Measurements from ENCODE around the gene ADI1.
A peak's percentile ranks its signal among the peaks of the same experiment; 100 is the strongest.

The ADI1 gene

GRCh38 chr2:3543023-3543683 lies 23.8 kb upstream of the ADI1 start:
- no peaks in the 10 kb centered on the region for H3K9me3 ChIP-seq (ENCODE audit: control insufficient read depth in 2 of 2, low read length in 2 of 2)
- no peaks in the 10 kb centered on the region for H3K27me3 ChIP-seq (ENCODE audit: control insufficient read depth in 2 of 2, insufficient read depth in 2 of 2, low read length in 2 of 2)
- no peak overlapping the region for H3K9ac ChIP-seq (ENCODE audit: low read depth in 1 of 2, low read length in 2 of 2)
- H3K27ac ChIP-seq (ENCODE audit: low read depth in 2 of 2, low read length in 2 of 2), result no peak overlapping the region
- H3K4me1 ChIP-seq (ENCODE audit: control insufficient read depth in 2 of 2, insufficient read depth in 2 of 2, low read length in 2 of 2), result no peaks in the 10 kb centered on the region
- no peak overlapping the region for H3K4me3 ChIP-seq (ENCODE audit: low read length in 2 of 2)
- peaks cover 59 to 70% of the 10 kb centered on the region in 2 donors for H3K36me3 ChIP-seq (ENCODE audit: control insufficient read depth in 2 of 2, insufficient read depth in 2 of 2, low read length in 2 of 2)

- no peak overlapping the region for H3K27ac ChIP-seq (ENCODE audit: low read depth in 2 of 2, low read length in 2 of 2)
- H3K4me1 ChIP-seq (ENCODE audit: control insufficient read depth in 2 of 2, insufficient read depth in 2 of 2, low read length in 2 of 2), result no peaks in the 10 kb centered on the region
- no peak overlapping the region for H3K4me3 ChIP-seq (ENCODE audit: low read length in 2 of 2)
- H3K27me3 ChIP-seq (ENCODE audit: control insufficient read depth in 2 of 2, insufficient read depth in 2 of 2, low read length in 2 of 2), result no peaks in the 10 kb centered on the region
- H3K36me3 ChIP-seq (ENCODE audit: control insufficient read depth in 2 of 2, insufficient read depth in 2 of 2, low read length in 2 of 2), result peaks cover 52 to 63% of the 10 kb centered on the region in 2 donors
- no peaks in the 10 kb centered on the region for H3K9me3 ChIP-seq (ENCODE audit: control insufficient read depth in 2 of 2, low read length in 2 of 2)
- no peak overlapping the region for H3K9ac ChIP-seq (ENCODE audit: low read depth in 1 of 2, low read length in 2 of 2)
These were observed 22.8 kb upstream of the ADI1 start for GRCh38 chr2:3542107-3542506.

- Histone ChIP-seq H3K9me3 (ENCODE audit: control insufficient read depth in 2 of 2, low read length in 2 of 2) (no peaks in the 10 kb centered on the region), H3K9ac (ENCODE audit: low read depth in 1 of 2, low read length in 2 of 2) (no peak overlapping the region), H3K36me3 (ENCODE audit: control insufficient read depth in 2 of 2, insufficient read depth in 2 of 2, low read length in 2 of 2) (peaks cover 32 to 43% of the 10 kb centered on the region in 2 donors), H3K4me3 (ENCODE audit: low read length in 2 of 2) (no peak overlapping the region), H3K27ac (ENCODE audit: low read depth in 2 of 2, low read length in 2 of 2) (no peak overlapping the region), H3K27me3 (ENCODE audit: control insufficient read depth in 2 of 2, insufficient read depth in 2 of 2, low read length in 2 of 2) (no peaks in the 10 kb centered on the region), H3K4me1 (ENCODE audit: control insufficient read depth in 2 of 2, insufficient read depth in 2 of 2, low read length in 2 of 2) (peaks cover 4 to 11% of the 10 kb centered on the region in 2 donors)
These were observed 20.5 kb upstream of the ADI1 start for GRCh38 chr2:3539836-3540235.

GRCh38 chr2:3536682-3537632 lies 17.6 kb upstream of the ADI1 start:
- peak overlapping the region; percentile 78 to 84 for H3K27ac ChIP-seq (ENCODE audit: low read depth in 2 of 2, low read length in 2 of 2)
- H3K4me1 ChIP-seq (ENCODE audit: control insufficient read depth in 2 of 2, insufficient read depth in 2 of 2, low read length in 2 of 2), result peaks cover 4 to 11% of the 10 kb centered on the region in 2 donors
- no peaks in the 10 kb centered on the region for H3K9me3 ChIP-seq (ENCODE audit: control insufficient read depth in 2 of 2, low read length in 2 of 2)
- H3K4me3 ChIP-seq (ENCODE audit: low read length in 2 of 2), result peak overlapping the region; percentile 22 to 69
- peaks cover 8 to 19% of the 10 kb centered on the region in 2 donors for H3K36me3 ChIP-seq (ENCODE audit: control insufficient read depth in 2 of 2, insufficient read depth in 2 of 2, low read length in 2 of 2)
- H3K9ac ChIP-seq (ENCODE audit: low read depth in 1 of 2, low read length in 2 of 2), result peak overlapping the region; percentile 60 to 76
- no peaks in the 10 kb centered on the region for H3K27me3 ChIP-seq (ENCODE audit: control insufficient read depth in 2 of 2, insufficient read depth in 2 of 2, low read length in 2 of 2)

- Histone ChIP-seq H3K4me1 (ENCODE audit: control insufficient read depth in 2 of 2, insufficient read depth in 2 of 2, low read length in 2 of 2) (peaks cover 4 to 11% of the 10 kb centered on the region in 2 donors), H3K9me3 (ENCODE audit: control insufficient read depth in 2 of 2, low read length in 2 of 2) (no peaks in the 10 kb centered on the region), H3K27ac (ENCODE audit: low read depth in 2 of 2, low read length in 2 of 2) (peak overlapping the region; percentile 78 to 84), H3K4me3 (ENCODE audit: low read length in 2 of 2) (peak overlapping the region; percentile 38 to 69), H3K36me3 (ENCODE audit: control insufficient read depth in 2 of 2, insufficient read depth in 2 of 2, low read length in 2 of 2) (peaks cover 3 to 12% of the 10 kb centered on the region in 2 donors), H3K27me3 (ENCODE audit: control insufficient read depth in 2 of 2, insufficient read depth in 2 of 2, low read length in 2 of 2) (no peaks in the 10 kb centered on the region), H3K9ac (ENCODE audit: low read depth in 1 of 2, low read length in 2 of 2) (peak overlapping the region; percentile 60 to 76)
These were observed 16.7 kb upstream of the ADI1 start for GRCh38 chr2:3535794-3536681.

- Histone ChIP-seq H3K4me3 (ENCODE audit: low read length in 2 of 2) (peak overlapping the region; percentile 38 to 69), H3K27me3 (ENCODE audit: control insufficient read depth in 2 of 2, insufficient read depth in 2 of 2, low read length in 2 of 2) (no peaks in the 10 kb centered on the region), H3K9ac (ENCODE audit: low read depth in 1 of 2, low read length in 2 of 2) (peak overlapping the region; percentile 60), H3K4me1 (ENCODE audit: control insufficient read depth in 2 of 2, insufficient read depth in 2 of 2, low read length in 2 of 2) (peaks cover 4 to 11% of the 10 kb centered on the region in 2 donors), H3K36me3 (ENCODE audit: control insufficient read depth in 2 of 2, insufficient read depth in 2 of 2, low read length in 2 of 2) (peaks cover 3 to 10% of the 10 kb centered on the region in 2 donors), H3K9me3 (ENCODE audit: control insufficient read depth in 2 of 2, low read length in 2 of 2) (no peaks in the 10 kb centered on the region), H3K27ac (ENCODE audit: low read depth in 2 of 2, low read length in 2 of 2) (peak overlapping the region; percentile 78 to 84)
These were observed 16.1 kb upstream of the ADI1 start for GRCh38 chr2:3535467-3535793.

- Histone ChIP-seq H3K36me3 (ENCODE audit: control insufficient read depth in 2 of 2, insufficient read depth in 2 of 2, low read length in 2 of 2) (peaks cover 2 to 3% of the 10 kb centered on the region in 2 donors), H3K4me1 (ENCODE audit: control insufficient read depth in 2 of 2, insufficient read depth in 2 of 2, low read length in 2 of 2) (peaks cover 4 to 11% of the 10 kb centered on the region in 2 donors), H3K4me3 (ENCODE audit: low read length in 2 of 2) (no peak overlapping the region), H3K9ac (ENCODE audit: low read depth in 1 of 2, low read length in 2 of 2) (no peak overlapping the region), H3K9me3 (ENCODE audit: control insufficient read depth in 2 of 2, low read length in 2 of 2) (no peaks in the 10 kb centered on the region), H3K27me3 (ENCODE audit: control insufficient read depth in 2 of 2, insufficient read depth in 2 of 2, low read length in 2 of 2) (no peaks in the 10 kb centered on the region), H3K27ac (ENCODE audit: low read depth in 2 of 2, low read length in 2 of 2) (no peak overlapping the region)
These were observed 15.0 kb upstream of the ADI1 start for GRCh38 chr2:3534251-3534814.

- H3K36me3 ChIP-seq (ENCODE audit: control insufficient read depth in 2 of 2, insufficient read depth in 2 of 2, low read length in 2 of 2), result peaks cover 0 to 3% of the 10 kb centered on the region in 2 donors
- no peak overlapping the region for H3K27ac ChIP-seq (ENCODE audit: low read depth in 2 of 2, low read length in 2 of 2)
- no peaks in the 10 kb centered on the region for H3K9me3 ChIP-seq (ENCODE audit: control insufficient read depth in 2 of 2, low read length in 2 of 2)
- H3K4me1 ChIP-seq (ENCODE audit: control insufficient read depth in 2 of 2, insufficient read depth in 2 of 2, low read length in 2 of 2), result peaks cover 4 to 11% of the 10 kb centered on the region in 2 donors
- no peak overlapping the region for H3K4me3 ChIP-seq (ENCODE audit: low read length in 2 of 2)
- H3K27me3 ChIP-seq (ENCODE audit: control insufficient read depth in 2 of 2, insufficient read depth in 2 of 2, low read length in 2 of 2), result no peaks in the 10 kb centered on the region
- H3K9ac ChIP-seq (ENCODE audit: low read depth in 1 of 2, low read length in 2 of 2), result no peak overlapping the region
These were observed 14.5 kb upstream of the ADI1 start for GRCh38 chr2:3533836-3534235.

GRCh38 chr2:3532941-3533340 lies 13.6 kb upstream of the ADI1 start:
- no peak overlapping the region for H3K27ac ChIP-seq (ENCODE audit: low read depth in 2 of 2, low read length in 2 of 2)
- H3K9me3 ChIP-seq (ENCODE audit: control insufficient read depth in 2 of 2, low read length in 2 of 2), result no peaks in the 10 kb centered on the region
- no peak overlapping the region for H3K9ac ChIP-seq (ENCODE audit: low read depth in 1 of 2, low read length in 2 of 2)
- no peak overlapping the region for H3K4me3 ChIP-seq (ENCODE audit: low read length in 2 of 2)
- H3K36me3 ChIP-seq (ENCODE audit: control insufficient read depth in 2 of 2, insufficient read depth in 2 of 2, low read length in 2 of 2), result no peaks in the 10 kb centered on the region
- peaks cover 4 to 11% of the 10 kb centered on the region in 2 donors for H3K4me1 ChIP-seq (ENCODE audit: control insufficient read depth in 2 of 2, insufficient read depth in 2 of 2, low read length in 2 of 2)
- H3K27me3 ChIP-seq (ENCODE audit: control insufficient read depth in 2 of 2, insufficient read depth in 2 of 2, low read length in 2 of 2), result no peaks in the 10 kb centered on the region

All from mucosa of rectum (tissue), 2 donors.